Measurements from ENCODE around the gene UIMC1. TPM values are rescaled to one million over a fixed set of nuclear protein-coding genes. Genes with fewer than 3 reads are reported as not detected.

Gene UIMC1
- total and polyA plus RNA-seq, 2 of the 13 experiments (the other 11 are each of a cell fraction or from before 2014, with no cell fraction given), result 18.9 to 32.7 TPM

- no peak overlapping the region for H3K27ac ChIP-seq (ENCODE audit: extremely low read length, insufficient read depth, low read length)
- no peaks in the 10 kb centered on the region for H3K27me3 ChIP-seq (ENCODE audit: control insufficient read depth in 1 of 2, insufficient read depth in 2 of 2, low read length in 2 of 2)
- H4K20me1 ChIP-seq (ENCODE audit: insufficient read depth, low read length), result peaks cover 19% of the 10 kb centered on the region
- H3K9me3 ChIP-seq (ENCODE audit: low read length), result no peaks in the 10 kb centered on the region
- no peak overlapping the region for H2AFZ ChIP-seq (ENCODE audit: low read length)
- intact Hi-C loops (cut with micrococcal nuclease; ENCODE audit: unreplicated experiment) (no loop called here), in situ Hi-C loops (cut with HindIII; ENCODE audit: extremely low pct_ligation_motif_present, low pct_unique_long_range_greater_than_20kb) (no loop called here)
- no TSS peak for BruUV-seq (replicated peaks)
- no peak overlapping the region for H3K4me3 ChIP-seq (replicated peaks in 1 of 3; ENCODE audit: insufficient read depth in 1 of 3, low read depth in 2 of 3, low read length in 3 of 3)
- H3K79me2 ChIP-seq (ENCODE audit: insufficient read depth, low read length), result peaks cover 30% of the 10 kb centered on the region
- H3K4me2 ChIP-seq (ENCODE audit: low read depth, low read length), result no peak overlapping the region
- WGBS (ENCODE audit: low lambda C conversion rate), result 82% methylated on average over 2 of the region's 2 CpGs
- H3K4me1 ChIP-seq (ENCODE audit: insufficient read depth, low read length), result peaks cover 13% of the 10 kb centered on the region
- CTCF ChIA-PET (ENCODE audit: low intra/inter-chr PET ratio, low total read pairs), result no interaction called here
- POLR2A ChIA-PET, result interaction anchor here (1.0 kb wide), 1 partner anchor 11 kb away, joined by 4 read pairs; no protein-coding TSS in a partner anchor
- TF ChIP-seq ZSCAN30 (CRISPR knock-in tag; IDR thresholded peaks at IDR 0.05) (no peak), IRF9 (CRISPR knock-in tag; IDR thresholded peaks at IDR 0.05; ENCODE audit: borderline replicate concordance) (no peak), ZNF768 (CRISPR knock-in tag; IDR thresholded peaks at IDR 0.05) (no peak), PRMT3 (CRISPR knock-in tag; IDR thresholded peaks at IDR 0.05; ENCODE audit: borderline replicate concordance, low read depth) (no peak), ATRX (CRISPR knock-in tag; IDR thresholded peaks at IDR 0.05; ENCODE audit: borderline replicate concordance) (no peak), HCFC1 (IDR thresholded peaks at IDR 0.05; ENCODE audit: low read depth, low read length) (no peak), POGZ (CRISPR knock-in tag; IDR thresholded peaks at IDR 0.05) (no peak), ZSCAN29 (CRISPR knock-in tag; conservative IDR thresholded peaks at IDR 0.05) (no peak), SRSF1 (optimal IDR thresholded peaks at IDR 0.05; ENCODE audit: low read depth, low read length) (no peak), HES4 (CRISPR knock-in tag; IDR thresholded peaks at IDR 0.05; ENCODE audit: borderline replicate concordance) (no peak), ZNF800 (CRISPR knock-in tag; IDR thresholded peaks at IDR 0.05) (no peak)
- H3K36me3 ChIP-seq (replicated peaks in 1 of 2; ENCODE audit: control insufficient read depth in 1 of 2, insufficient read depth in 2 of 2, low read length in 2 of 2), result no peaks in the 10 kb centered on the region
- no peak for FAIRE-seq
- no peak for DNase-seq (ENCODE audit: low spot score)
- no peak for ATAC-seq
- H3K9ac ChIP-seq (ENCODE audit: insufficient read depth, low read depth, low read length), result no peak overlapping the region
Measured at GRCh38 chr5:177008716-177009115, 2.1 kb upstream of the UIMC1 start.
